ENCODE measurements around the gene RSRC1. TPM values are rescaled to one million over a fixed set of nuclear protein-coding genes. Genes with fewer than 3 reads are reported as not detected.

Gene RSRC1
- total and polyA plus RNA-seq, 2 of the 13 experiments (the other 11 are each of a cell fraction or from before 2014, with no cell fraction given): 4.9 to 63.0 TPM

DNA sequence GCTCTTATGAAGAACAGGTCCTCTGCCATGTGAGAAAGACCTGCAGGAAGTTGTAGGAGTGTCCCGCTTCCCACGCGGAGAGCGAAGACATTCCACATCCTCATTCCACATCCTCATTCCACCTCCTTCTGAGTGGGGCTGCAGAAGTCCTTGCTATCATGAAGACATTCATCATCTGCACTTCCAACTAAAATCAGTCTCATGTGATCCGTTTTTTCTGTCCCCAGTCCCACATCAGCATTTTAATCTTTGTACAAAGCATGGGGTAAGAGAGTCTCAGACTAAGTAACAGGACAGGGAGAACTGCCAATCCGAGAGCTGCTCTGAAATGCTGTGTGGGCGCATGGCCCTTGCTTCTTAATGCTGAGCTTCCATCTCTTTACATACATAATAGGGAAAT is 227.2 kb downstream of the RSRC1 start:
- WGBS (ENCODE audit: low lambda C conversion rate): 95% methylated on average over 7 of the region's 7 CpGs
- no TSS peak for BruUV-seq (replicated peaks)
- no peak overlapping the region for H3K27ac ChIP-seq (ENCODE audit: extremely low read length, insufficient read depth, low read length)
- in situ Hi-C loops (cut with HindIII; ENCODE audit: extremely low pct_ligation_motif_present, low pct_unique_long_range_greater_than_20kb) (no loop called here), intact Hi-C loops (cut with micrococcal nuclease; ENCODE audit: unreplicated experiment) (no loop called here)
- no peak for DNase-seq (ENCODE audit: low spot score)
- H3K4me1 ChIP-seq (ENCODE audit: insufficient read depth, low read length): no peaks in the 10 kb centered on the region
- ChIA-PET POLR2A (no interaction called here), CTCF (ENCODE audit: low intra/inter-chr PET ratio, low total read pairs) (no interaction called here)
- no peak overlapping the region for H3K9ac ChIP-seq (ENCODE audit: insufficient read depth, low read depth, low read length)
- H3K79me2 ChIP-seq (ENCODE audit: insufficient read depth, low read length): no peaks in the 10 kb centered on the region
- H3K4me3 ChIP-seq (replicated peaks in 1 of 3; ENCODE audit: insufficient read depth in 1 of 3, low read depth in 2 of 3, low read length in 3 of 3): no peak overlapping the region
- H4K20me1 ChIP-seq (ENCODE audit: insufficient read depth, low read length): no peaks in the 10 kb centered on the region
- H3K27me3 ChIP-seq (ENCODE audit: control insufficient read depth in 1 of 2, insufficient read depth in 2 of 2, low read length in 2 of 2): no peaks in the 10 kb centered on the region
- no peak overlapping the region for H3K4me2 ChIP-seq (ENCODE audit: low read depth, low read length)
- H3K36me3 ChIP-seq (replicated peaks in 1 of 2; ENCODE audit: control insufficient read depth in 1 of 2, insufficient read depth in 2 of 2, low read length in 2 of 2): no peaks in the 10 kb centered on the region
- FAIRE-seq: no peak
- no peak for ATAC-seq
- H3K9me3 ChIP-seq (ENCODE audit: low read length): no peaks in the 10 kb centered on the region
- H2AFZ ChIP-seq (ENCODE audit: low read length): no peak overlapping the region
- TF ChIP-seq, protein P1, sequence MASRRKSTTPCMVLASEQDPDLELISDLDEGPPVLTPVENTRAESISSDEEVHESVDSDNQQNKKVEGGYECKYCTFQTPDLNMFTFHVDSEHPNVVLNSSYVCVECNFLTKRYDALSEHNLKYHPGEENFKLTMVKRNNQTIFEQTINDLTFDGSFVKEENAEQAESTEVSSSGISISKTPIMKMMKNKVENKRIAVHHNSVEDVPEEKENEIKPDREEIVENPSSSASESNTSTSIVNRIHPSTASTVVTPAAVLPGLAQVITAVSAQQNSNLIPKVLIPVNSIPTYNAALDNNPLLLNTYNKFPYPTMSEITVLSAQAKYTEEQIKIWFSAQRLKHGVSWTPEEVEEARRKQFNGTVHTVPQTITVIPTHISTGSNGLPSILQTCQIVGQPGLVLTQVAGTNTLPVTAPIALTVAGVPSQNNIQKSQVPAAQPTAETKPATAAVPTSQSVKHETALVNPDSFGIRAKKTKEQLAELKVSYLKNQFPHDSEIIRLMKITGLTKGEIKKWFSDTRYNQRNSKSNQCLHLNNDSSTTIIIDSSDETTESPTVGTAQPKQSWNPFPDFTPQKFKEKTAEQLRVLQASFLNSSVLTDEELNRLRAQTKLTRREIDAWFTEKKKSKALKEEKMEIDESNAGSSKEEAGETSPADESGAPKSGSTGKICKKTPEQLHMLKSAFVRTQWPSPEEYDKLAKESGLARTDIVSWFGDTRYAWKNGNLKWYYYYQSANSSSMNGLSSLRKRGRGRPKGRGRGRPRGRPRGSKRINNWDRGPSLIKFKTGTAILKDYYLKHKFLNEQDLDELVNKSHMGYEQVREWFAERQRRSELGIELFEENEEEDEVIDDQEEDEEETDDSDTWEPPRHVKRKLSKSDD (CRISPR knock-in tag; IDR thresholded peaks at IDR 0.05; ENCODE audit: low read depth): no peak
- TF ChIP-seq SCMH1 (CRISPR knock-in tag; IDR thresholded peaks at IDR 0.05; ENCODE audit: borderline replicate concordance) (no peak), KDM5A (IDR thresholded peaks at IDR 0.05; ENCODE audit: borderline replicate concordance, low read length) (no peak), AGO2 (optimal IDR thresholded peaks at IDR 0.05; ENCODE audit: low read depth, low read length) (no peak), SP5 (CRISPR knock-in tag; IDR thresholded peaks at IDR 0.05; ENCODE audit: borderline replicate concordance, low read depth) (no peak), RORA (CRISPR knock-in tag; IDR thresholded peaks at IDR 0.05) (no peak), ZNF484 (CRISPR knock-in tag; IDR thresholded peaks at IDR 0.05; ENCODE audit: borderline replicate concordance, low read depth) (no peak)
- TF ChIP-seq, protein P2, sequence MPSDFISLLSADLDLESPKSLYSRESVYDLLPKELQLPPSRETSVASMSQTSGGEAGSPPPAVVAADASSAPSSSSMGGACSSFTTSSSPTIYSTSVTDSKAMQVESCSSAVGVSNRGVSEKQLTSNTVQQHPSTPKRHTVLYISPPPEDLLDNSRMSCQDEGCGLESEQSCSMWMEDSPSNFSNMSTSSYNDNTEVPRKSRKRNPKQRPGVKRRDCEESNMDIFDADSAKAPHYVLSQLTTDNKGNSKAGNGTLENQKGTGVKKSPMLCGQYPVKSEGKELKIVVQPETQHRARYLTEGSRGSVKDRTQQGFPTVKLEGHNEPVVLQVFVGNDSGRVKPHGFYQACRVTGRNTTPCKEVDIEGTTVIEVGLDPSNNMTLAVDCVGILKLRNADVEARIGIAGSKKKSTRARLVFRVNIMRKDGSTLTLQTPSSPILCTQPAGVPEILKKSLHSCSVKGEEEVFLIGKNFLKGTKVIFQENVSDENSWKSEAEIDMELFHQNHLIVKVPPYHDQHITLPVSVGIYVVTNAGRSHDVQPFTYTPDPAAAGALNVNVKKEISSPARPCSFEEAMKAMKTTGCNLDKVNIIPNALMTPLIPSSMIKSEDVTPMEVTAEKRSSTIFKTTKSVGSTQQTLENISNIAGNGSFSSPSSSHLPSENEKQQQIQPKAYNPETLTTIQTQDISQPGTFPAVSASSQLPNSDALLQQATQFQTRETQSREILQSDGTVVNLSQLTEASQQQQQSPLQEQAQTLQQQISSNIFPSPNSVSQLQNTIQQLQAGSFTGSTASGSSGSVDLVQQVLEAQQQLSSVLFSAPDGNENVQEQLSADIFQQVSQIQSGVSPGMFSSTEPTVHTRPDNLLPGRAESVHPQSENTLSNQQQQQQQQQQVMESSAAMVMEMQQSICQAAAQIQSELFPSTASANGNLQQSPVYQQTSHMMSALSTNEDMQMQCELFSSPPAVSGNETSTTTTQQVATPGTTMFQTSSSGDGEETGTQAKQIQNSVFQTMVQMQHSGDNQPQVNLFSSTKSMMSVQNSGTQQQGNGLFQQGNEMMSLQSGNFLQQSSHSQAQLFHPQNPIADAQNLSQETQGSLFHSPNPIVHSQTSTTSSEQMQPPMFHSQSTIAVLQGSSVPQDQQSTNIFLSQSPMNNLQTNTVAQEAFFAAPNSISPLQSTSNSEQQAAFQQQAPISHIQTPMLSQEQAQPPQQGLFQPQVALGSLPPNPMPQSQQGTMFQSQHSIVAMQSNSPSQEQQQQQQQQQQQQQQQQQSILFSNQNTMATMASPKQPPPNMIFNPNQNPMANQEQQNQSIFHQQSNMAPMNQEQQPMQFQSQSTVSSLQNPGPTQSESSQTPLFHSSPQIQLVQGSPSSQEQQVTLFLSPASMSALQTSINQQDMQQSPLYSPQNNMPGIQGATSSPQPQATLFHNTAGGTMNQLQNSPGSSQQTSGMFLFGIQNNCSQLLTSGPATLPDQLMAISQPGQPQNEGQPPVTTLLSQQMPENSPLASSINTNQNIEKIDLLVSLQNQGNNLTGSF (CRISPR knock-in tag; IDR thresholded peaks at IDR 0.05): no peak
- TF ChIP-seq, protein P3, sequence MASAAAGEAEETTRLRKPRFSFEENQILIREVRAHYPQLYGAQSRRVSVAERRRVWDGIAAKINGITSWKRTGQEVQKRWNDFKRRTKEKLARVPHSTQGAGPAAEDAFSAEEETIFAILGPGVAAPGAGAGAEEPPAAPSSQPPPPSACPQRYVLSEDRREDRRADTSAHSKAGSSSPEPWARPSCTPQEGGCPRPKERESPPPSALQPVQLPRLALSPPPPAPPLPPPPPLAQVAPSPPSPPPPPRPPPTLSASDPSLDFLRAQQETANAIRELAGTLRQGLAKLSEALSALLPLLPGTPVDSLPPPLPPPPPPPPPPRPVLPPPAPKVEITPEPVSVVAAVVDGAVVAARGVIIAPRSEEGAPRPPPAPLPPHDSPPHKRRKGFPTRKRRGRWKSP (CRISPR knock-in tag; IDR thresholded peaks at IDR 0.05): no peak
- TF ChIP-seq, protein P4, sequence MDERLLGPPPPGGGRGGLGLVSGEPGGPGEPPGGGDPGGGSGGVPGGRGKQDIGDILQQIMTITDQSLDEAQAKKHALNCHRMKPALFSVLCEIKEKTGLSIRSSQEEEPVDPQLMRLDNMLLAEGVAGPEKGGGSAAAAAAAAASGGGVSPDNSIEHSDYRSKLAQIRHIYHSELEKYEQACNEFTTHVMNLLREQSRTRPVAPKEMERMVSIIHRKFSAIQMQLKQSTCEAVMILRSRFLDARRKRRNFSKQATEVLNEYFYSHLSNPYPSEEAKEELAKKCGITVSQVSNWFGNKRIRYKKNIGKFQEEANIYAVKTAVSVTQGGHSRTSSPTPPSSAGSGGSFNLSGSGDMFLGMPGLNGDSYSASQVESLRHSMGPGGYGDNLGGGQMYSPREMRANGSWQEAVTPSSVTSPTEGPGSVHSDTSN (CRISPR knock-in tag; IDR thresholded peaks at IDR 0.05): no peak
- TF ChIP-seq, protein P5, sequence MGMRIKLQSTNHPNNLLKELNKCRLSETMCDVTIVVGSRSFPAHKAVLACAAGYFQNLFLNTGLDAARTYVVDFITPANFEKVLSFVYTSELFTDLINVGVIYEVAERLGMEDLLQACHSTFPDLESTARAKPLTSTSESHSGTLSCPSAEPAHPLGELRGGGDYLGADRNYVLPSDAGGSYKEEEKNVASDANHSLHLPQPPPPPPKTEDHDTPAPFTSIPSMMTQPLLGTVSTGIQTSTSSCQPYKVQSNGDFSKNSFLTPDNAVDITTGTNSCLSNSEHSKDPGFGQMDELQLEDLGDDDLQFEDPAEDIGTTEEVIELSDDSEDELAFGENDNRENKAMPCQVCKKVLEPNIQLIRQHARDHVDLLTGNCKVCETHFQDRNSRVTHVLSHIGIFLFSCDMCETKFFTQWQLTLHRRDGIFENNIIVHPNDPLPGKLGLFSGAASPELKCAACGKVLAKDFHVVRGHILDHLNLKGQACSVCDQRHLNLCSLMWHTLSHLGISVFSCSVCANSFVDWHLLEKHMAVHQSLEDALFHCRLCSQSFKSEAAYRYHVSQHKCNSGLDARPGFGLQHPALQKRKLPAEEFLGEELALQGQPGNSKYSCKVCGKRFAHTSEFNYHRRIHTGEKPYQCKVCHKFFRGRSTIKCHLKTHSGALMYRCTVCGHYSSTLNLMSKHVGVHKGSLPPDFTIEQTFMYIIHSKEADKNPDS (CRISPR knock-in tag; IDR thresholded peaks at IDR 0.05): no peak

Data from HepG2 (cell line).